Stimulated activated CD8-positive, alpha-beta memory T cell treated with anti-CD3 and anti-CD28 coated beads, Interleukin-4, amount 100 ng/mL, for 48 hours (primary cell): ENCODE measurements around the gene ASPN.

ENCODE experiments used
- DNase-seq: peaks from one replicate; pipeline ENCODE4 v3.0.0-alpha.2; 2020

Gene ASPN

GRCh38 chr9:92482329-92482728 is at the start of gene ASPN:
TSS of gene ASPN (minus strand) at chr9:92482506.
- no peak for DNase-seq

DNA sequence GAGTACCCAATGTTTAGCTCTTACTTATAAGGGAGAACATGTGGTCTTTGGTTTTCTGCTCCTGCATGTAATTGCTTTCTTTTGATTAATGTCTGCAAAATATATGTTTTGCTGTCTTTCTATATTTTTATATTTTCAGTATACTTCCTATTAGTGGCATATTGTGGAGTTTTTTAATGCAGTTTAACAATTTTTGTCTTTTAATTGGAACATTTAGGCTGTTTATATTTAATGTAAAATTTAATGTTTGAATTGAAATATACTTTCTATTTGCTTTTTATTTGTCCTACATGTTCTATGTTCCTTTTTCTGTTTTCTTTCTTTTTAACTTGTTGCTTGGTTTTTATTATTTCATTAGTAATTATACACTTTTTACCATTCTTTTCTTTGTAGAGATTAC is 48.6 kb upstream of the ASPN start:
- no peak for DNase-seq

DNA sequence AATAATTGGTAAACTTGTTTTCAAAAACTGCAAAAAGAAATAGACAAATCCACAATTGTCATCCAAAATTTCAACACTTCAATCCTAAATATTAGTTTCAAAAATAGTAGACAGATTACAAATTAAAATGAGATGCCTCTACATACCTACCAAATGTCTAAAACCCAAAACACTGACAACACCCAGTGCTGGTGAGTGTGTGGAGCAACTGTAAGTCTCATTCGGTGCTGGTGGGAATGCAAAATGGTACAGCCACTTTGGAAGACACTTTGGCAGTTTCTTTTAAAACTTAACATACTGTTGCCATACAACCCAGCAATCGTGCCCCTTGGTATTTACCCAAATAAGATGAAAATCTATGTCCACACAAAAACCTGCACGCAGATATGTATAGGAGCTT is 46.8 kb upstream of the ASPN start:
- no peak for DNase-seq

DNA sequence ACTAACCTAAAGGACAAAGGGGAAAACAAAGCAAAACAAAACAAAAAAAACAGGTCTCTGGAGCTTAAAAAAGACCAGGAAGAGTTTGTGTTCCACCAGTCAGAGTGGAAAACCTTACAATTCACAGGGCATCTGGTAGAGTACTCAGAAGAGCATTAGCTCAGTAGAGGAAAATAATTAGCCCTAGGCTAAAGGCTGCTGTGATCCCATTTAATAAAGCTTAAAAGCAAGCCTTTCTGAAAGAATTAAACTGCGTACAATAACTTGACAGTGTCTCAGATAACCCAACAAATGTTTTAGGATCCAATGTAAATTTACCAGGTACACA is 46.2 kb upstream of the ASPN start:
- no peak for DNase-seq

- no peak for DNase-seq
Observed at GRCh38 chr9:92527832-92528521, 45.7 kb upstream of the ASPN start.

DNA sequence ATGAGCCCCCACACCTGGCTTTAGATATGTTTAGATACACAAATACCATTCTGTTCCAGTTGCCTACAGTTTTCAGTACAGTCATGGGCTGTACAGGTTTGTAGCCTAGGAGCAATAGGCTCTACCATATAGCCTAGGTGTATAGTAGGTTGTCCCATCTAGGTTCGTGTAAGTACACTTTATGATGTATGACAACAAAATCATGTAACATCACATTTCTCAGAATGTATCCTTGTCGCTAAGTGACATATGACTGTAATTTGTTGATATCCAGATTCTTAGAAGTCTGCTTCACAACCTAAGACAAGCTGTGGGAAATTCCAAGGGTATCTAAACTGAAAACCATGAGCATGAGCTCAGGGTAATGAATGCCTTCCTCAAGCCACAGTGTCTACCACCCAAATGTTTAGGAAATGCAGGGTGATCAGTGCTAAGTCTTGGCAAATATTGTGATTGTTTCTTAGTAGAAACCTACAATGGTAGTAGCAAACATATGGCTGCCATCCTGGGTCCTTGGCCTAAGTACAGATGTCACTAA is 45.1 kb upstream of the ASPN start:
- no peak for DNase-seq

DNA sequence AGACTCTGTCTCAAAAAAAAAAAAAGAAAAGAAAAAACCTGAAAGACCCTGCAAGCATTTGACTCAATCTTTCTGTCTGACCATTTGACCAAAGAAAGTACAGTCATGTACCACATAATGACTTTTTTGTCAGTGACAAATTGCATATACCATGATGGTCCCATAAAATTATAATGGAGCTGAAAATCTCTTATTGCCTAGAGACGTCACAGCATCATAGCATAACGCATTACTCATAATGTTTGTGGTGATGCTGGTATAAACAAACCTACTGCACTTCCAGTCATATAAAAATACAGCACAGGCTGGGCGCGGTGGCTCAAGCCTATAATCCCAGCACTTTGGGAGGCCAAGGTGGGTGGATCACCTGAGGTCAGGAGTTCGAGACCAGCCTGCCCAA is 43.0 kb upstream of the ASPN start:
- DNase-seq = no peak

- no peak for DNase-seq
Observed at GRCh38 chr9:92524881-92525280, 42.6 kb upstream of the ASPN start.

- DNase-seq = no peak
Observed at GRCh38 chr9:92522983-92523970, 41.0 kb upstream of the ASPN start.

DNA sequence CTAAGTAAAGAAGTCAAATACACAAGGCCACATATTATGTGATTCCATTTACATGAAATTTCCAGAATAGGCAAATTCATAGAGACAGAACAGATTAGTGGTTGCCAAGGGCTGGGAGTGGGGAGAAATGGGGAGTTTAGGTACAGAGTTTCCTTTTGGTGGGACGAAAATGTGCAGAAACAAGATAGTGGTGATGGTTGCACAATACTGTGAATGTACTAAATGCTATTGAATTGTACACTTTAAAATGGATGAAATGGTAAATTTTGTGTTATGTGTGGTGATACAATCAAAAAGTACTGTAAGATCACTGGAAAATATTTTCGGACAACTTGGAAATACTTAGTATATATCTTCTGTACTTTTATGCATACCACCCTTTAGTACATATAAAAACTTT is 38.5 kb upstream of the ASPN start:
- no peak for DNase-seq

GRCh38 chr9:92518199-92518598 is 35.9 kb upstream of the ASPN start:
- no peak for DNase-seq

DNA sequence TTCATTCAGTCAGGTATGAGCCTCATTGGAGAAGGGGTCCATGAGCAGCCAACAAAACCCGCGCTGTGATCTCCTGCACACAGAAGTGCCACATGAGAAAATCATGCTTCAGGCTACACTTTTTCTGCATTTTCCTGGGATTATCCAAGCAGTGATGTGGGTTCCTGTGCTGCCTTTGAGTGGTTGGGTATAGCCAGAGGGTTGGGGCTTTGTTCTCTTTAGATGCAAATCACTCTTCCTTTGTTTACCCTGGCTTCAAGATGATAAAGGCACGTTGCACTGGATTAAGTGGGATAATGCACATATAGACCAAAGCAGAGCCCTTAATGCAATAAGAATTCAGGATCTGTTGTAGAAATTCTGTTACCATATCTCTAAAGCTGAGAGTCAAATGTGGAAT is 34.7 kb upstream of the ASPN start:
- no peak for DNase-seq

GRCh38 chr9:92516521-92516920 is 34.2 kb upstream of the ASPN start:
- no peak for DNase-seq

DNA sequence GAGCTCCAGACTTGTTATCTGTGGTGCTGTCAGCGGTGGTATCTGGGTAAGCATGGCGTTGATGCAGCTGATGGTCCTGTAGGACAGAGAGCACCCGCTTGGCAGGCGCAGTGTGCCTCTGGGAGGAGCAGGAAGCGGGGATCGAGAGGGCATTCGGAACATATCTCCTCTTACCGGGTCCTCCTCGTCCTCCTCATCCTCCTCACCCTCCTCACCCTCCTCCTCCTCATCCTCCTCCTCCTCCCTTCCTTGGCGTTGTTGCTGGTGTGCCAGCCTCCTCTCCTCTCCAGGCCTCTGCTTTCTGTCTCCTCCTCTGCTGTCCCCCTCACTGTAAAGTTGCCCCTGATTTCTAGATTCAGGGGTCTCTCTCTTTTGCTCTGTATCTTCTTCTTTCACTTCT is 32.3 kb upstream of the ASPN start:
- DNase-seq = no peak

- no peak for DNase-seq
Observed at GRCh38 chr9:92513349-92513748, 31.0 kb upstream of the ASPN start.

DNA sequence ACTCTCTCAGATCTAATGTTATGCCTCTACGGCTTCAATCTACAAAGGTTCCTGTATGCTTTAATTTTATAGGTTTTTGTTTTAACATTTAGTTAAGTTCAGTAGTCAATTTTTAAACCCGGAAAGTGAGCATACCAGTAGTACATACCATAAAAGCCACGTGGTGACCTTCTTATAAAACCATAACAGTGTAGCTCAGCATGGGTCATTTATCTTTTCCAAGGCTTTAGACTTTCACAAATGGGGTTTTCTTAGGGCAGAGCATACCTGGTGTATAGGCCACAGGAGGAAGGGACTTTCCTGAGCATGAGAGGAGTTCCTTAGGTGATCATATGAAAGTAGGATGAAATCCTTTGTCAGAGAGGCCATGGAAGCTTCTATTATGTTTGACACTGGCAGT is 30.3 kb upstream of the ASPN start:
- no peak for DNase-seq

DNA sequence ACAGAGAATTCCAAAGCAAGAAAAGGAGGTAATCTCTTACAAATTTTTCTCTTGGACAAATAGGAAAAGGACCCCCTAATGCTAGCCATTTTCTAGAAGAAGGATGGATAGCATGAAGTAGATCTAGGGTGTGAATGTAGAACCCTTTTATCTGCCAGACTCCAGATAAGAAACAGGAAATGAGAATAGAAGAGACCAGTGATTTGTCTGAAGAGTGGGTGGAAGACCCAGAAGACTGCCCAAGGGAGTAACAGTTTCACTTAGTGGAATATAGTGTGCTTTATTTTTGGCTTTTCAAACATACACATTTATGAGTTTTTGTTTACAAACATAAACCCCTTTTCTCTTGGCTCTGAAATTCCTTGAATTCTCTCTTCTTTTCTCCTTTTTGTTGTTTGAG is 28.4 kb upstream of the ASPN start:
- DNase-seq = no peak

GRCh38 chr9:92509050-92509449 is 26.7 kb upstream of the ASPN start:
- DNase-seq = no peak

DNA sequence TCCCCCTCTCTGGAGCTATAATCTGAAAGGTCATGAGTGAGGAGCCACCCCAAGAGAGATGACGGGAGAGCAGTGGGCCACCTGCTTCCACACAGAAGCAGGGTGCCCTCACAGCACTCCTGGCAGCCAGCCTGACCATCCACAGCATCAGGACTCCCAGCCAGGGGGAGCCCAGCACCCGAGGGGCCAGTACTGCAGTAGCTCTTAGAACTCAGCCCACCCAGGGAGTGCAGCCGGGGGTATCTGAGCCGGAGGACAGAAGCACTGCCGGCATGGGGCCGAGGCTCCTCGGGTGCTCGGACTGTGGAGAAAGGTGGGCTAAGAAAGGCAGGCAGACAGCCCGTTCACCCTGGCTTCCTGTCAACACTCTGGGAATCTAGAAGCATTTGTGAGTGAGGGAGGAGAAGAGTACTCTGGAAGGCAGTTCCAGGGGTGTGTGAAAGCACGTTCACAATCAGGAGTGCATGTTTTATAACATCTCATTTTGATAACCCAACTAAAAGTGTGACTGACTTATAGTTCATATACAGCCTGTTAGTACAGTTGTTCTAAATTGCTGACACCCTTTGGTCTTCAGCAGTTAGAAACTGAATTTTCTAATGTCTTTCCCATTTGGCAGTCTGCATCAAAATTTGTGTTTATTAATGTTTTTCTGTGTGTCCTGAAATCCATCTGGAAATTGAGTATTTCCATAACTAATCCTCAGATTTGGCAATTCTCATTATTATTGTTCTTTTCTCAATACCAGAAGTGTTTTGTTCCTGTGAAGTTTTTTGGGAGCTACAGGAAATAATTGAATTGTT is 25.9 kb upstream of the ASPN start:
- DNase-seq = no peak

DNA sequence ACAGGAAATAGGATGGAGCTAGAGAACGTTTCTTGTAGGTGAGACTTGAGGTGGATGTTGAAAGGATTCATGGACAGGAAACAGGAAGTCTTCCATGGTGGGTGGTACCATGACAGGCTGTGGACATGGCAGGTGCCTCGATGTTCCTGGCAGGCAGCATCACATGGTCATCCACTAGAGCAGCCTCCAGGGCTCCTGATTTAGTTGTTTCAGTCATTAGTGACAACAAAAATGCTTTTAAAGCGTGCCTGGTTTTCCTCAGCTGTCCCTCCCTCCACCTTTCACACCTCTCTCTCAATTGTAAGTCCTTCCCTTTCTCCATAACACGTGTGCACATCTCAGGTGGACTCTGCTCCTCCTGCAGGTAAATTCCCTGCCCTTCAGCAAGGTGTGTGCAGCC is 25.2 kb upstream of the ASPN start:
- DNase-seq = no peak

DNA sequence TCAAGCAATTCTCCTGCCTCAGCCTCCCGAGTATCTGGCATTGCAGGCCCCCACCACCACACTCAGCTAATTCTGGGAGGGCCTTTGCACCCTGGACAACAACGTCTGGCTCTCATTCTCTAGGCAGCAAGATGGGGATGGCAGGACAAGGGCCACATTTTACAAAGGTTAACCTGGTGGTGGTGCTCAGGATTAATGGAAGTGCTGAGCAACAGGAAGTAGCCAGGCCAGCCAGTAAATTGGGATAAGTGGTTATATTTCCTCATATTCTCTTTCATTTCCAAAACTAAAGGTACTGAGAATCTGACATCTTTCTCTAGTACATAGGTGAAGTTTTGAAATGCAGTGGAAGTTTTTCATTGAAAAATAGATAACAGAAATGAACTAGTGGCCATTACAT is 24.7 kb upstream of the ASPN start:
- no peak for DNase-seq

DNA sequence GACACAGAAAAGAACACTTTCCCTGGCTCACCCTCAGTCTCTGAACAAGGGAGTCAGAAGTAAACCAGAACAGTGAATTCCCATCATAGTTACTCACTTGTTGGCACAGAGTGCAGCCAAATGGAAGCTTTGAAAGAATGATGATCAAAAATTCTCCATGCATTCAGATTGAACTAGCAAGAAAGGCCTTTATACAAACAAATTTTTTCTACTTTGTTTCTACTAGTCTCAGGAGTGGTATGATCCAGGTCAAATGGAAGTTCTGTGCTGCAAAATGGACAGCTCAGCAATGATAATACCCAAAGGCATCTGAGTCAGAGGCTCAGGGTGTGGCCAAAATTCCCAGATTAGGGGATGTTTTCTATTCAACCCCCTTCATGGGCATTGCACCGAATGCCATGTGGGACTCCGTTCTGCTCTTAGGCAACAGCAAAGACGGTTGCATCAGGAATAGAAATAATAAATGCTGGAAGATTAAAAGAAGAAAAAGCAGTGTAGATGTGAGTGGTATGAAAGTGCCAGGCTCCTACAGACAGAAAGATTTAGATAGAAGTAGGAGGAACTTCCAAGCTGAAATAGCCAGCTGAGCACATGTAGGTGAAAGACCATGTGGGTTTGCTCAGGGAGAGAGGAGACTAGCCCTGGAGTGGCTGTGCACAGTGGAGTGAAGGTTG is 24.0 kb upstream of the ASPN start:
- DNase-seq = no peak

- DNase-seq = no peak
Observed at GRCh38 chr9:92504881-92505280, 22.6 kb upstream of the ASPN start.
